K562 (cell line): ENCODE measurements around the gene ADGRB3. TPM values are rescaled to one million over a fixed set of nuclear protein-coding genes. Genes with fewer than 3 reads are reported as not detected.

Source experiments
- ATF4 ChIP-seq: fragments of 450-650 bp; formaldehyde crosslinking; IDR thresholded peaks from 2 replicates; pipeline ENCODE4 v1.4.0; 2022; ENCODE audit warnings: mild to moderate bottlenecking, moderate library complexity
- CBFA2T2 ChIP-seq: fragments of 450-650 bp; conservative IDR thresholded peaks from 2 replicates; pipeline ENCODE4 v1.6.1; 2017; ENCODE audit warnings: mild to moderate bottlenecking
- CBX1 ChIP-seq: sonication (generic); IDR thresholded peaks from 2 replicates; pipeline ENCODE4 v1.6.1; 2016; ENCODE audit warnings: antibody characterized with exemption, low read depth, mild to moderate bottlenecking
- DMBX1 ChIP-seq: fragments of 250-450 bp; sonication (Bioruptor Pico); IDR thresholded peaks from 2 replicates; pipeline ENCODE4 v1.8.0; 2022; ENCODE audit warnings: inconsistent platforms, mild to moderate bottlenecking, moderate library complexity, borderline replicate concordance
- ELK3 ChIP-seq: fragments of 450-650 bp; formaldehyde crosslinking; IDR thresholded peaks from 2 replicates; pipeline ENCODE4 v1.4.0; 2020; ENCODE audit warnings: mild to moderate bottlenecking
- ESRRB ChIP-seq: fragments of 250-450 bp; sonication (Bioruptor Pico); IDR thresholded peaks from 2 replicates; pipeline ENCODE4 v1.5.0; 2020; ENCODE audit warnings: mild to moderate bottlenecking, moderate library complexity, borderline replicate concordance
- ETS2 ChIP-seq: IDR thresholded peaks from 2 replicates; pipeline ENCODE4 v1.6.1; 2016; ENCODE audit warnings: borderline replicate concordance, missing genetic modification characterization, mild to moderate bottlenecking, moderate library complexity, missing compliant biosample characterization; ENCODE audit not compliant: poor library complexity, severe bottlenecking
- ETV1 ChIP-seq: fragments of 450-650 bp; conservative IDR thresholded peaks from 2 replicates; pipeline ENCODE4 v1.6.1; 2016; ENCODE audit warnings: missing genetic modification characterization, control low read depth, low read depth, missing compliant biosample characterization
- HNRNPUL1 ChIP-seq: fragments of 200-400 bp; formaldehyde crosslinking; IDR thresholded peaks from 2 replicates; pipeline ENCODE4 v1.6.1; 2017; ENCODE audit warnings: low read length
- HOMEZ ChIP-seq: fragments of 250-450 bp; sonication (Bioruptor Pico); IDR thresholded peaks from 2 replicates; pipeline ENCODE4 v1.4.0; 2020; ENCODE audit warnings: mild to moderate bottlenecking, moderate library complexity
- MAZ ChIP-seq, 2 experiments: fragments of 450-650 bp in 1 of 2; sonication (generic) in 1 of 2; formaldehyde crosslinking; IDR thresholded peaks in 1 of 2; conservative IDR thresholded peaks in 1 of 2; 2 replicates each; pipeline versions ENCODE4 v1.4.0 to v1.5.0; 2020; ENCODE audit warnings: mild to moderate bottlenecking in 1 of 2, missing genetic modification reagents in 1 of 2
- MTA1 ChIP-seq: fragments of 450-650 bp; IDR thresholded peaks from 2 replicates; pipeline ENCODE4 v1.6.1; 2017; ENCODE audit warnings: borderline replicate concordance
- MXI1 ChIP-seq: IDR thresholded peaks from 2 replicates; pipeline ENCODE4 v1.6.1; 2011; ENCODE audit warnings: low read depth, mild to moderate bottlenecking, improper control_type of control experiment, low read length
- NCOA6 ChIP-seq: fragments of 450-650 bp; IDR thresholded peaks from 2 replicates; pipeline ENCODE4 v1.6.1; 2017; ENCODE audit warnings: mild to moderate bottlenecking
- RB1 ChIP-seq: fragments of 450-650 bp; IDR thresholded peaks from 2 replicates; pipeline ENCODE4 v1.6.1; 2017; ENCODE audit warnings: low read depth, mild to moderate bottlenecking
- RNF2 ChIP-seq: sonication (generic); IDR thresholded peaks from 2 replicates; pipeline ENCODE4 v1.6.1; 2016
- SIN3A ChIP-seq, 2 experiments: fragments of 150-350 bp in 1 of 2; IDR thresholded peaks; 2 replicates each; pipeline ENCODE4 v1.6.1; 2011 to 2016; ENCODE audit warnings: borderline replicate concordance in 2 of 2, low read depth in 2 of 2, low read length in 2 of 2, mild to moderate bottlenecking in 2 of 2, moderate library complexity in 2 of 2; ENCODE audit not compliant: control insufficient read depth in 1 of 2
- SRSF9 ChIP-seq: fragments of 200-400 bp; formaldehyde crosslinking; IDR thresholded peaks from 2 replicates; pipeline ENCODE4 v1.6.1; 2017; ENCODE audit warnings: low read depth, low read length, borderline replicate concordance
- TAF1 ChIP-seq: IDR thresholded peaks from 2 replicates; pipeline ENCODE4 v1.6.1; 2011; ENCODE audit warnings: mild to moderate bottlenecking, low read length, moderate library complexity; ENCODE audit not compliant: insufficient read depth, control insufficient read depth, severe bottlenecking; ENCODE audit errors: extremely low read depth
- ZBTB43 ChIP-seq: sonication (generic); formaldehyde crosslinking; IDR thresholded peaks from 2 replicates; pipeline ENCODE4 v1.8.0; 2023; ENCODE audit warnings: mild to moderate bottlenecking, missing genetic modification reagents
- ZNF212 ChIP-seq: fragments of 450-650 bp; formaldehyde crosslinking; IDR thresholded peaks from 2 replicates; pipeline ENCODE4 v1.4.0; 2020; ENCODE audit warnings: mild to moderate bottlenecking
- ZNF75A ChIP-seq: fragments of 450-650 bp; formaldehyde crosslinking; IDR thresholded peaks from 2 replicates; pipeline ENCODE4 v1.4.0; 2020; ENCODE audit warnings: mild to moderate bottlenecking
- ZNF785 ChIP-seq: fragments of 250-450 bp; sonication (Bioruptor Pico); IDR thresholded peaks from 2 replicates; pipeline ENCODE4 v1.4.0; 2020; ENCODE audit warnings: mild to moderate bottlenecking
- polyA plus RNA-seq, 8 experiments: library from polyadenylated mRNA; depleted of rRNA in 4 of 8; stranded (reverse) in 5 of 8; unstranded in 3 of 8; fragments of >200 nt; fragmentation: Nextera tagmentation in 2 of 8; fragmentation: Illumina TruSeq in 1 of 8; extraction: Ambion mirVana in 2 of 8; extraction: Trizol in 1 of 8; gene quantifications; 2 replicates each; pipeline versions ENCODE4 v1.2.1 to v1.2.3, GENCODE V29; 2011 to 2014; ENCODE audit warnings: inconsistent platforms in 1 of 8, missing spikeins in 1 of 8
- total RNA-seq, 7 experiments: library from RNA; depleted of rRNA in 6 of 7; stranded (reverse); fragments of >200 nt in 6 of 7; fragmentation: Illumina TruSeq in 2 of 7; extraction: Trizol in 2 of 7; gene quantifications; 2 replicates each; pipeline versions ENCODE4 v1.2.1 to v1.2.3, GENCODE V29; 2011 to 2021; ENCODE audit warnings: low replicate concordance in 1 of 7
- TF ChIP-seq, protein P1 (sequence below), 2 experiments: fragments of 450-650 bp in 1 of 2; sonication (generic) in 1 of 2; formaldehyde crosslinking in 1 of 2; IDR thresholded peaks in 1 of 2; conservative IDR thresholded peaks in 1 of 2; 2 replicates each; pipeline versions ENCODE4 v1.6.1 to v1.8.1; 2016 to 2023; ENCODE audit warnings: mild to moderate bottlenecking in 2 of 2, moderate library complexity in 2 of 2, inconsistent platforms in 1 of 2, missing genetic modification reagents in 1 of 2

ADGRB3 gene
- total and polyA plus RNA-seq, 9 of the 15 experiments (the other 6 are each of a cell fraction or from before 2014, with no cell fraction given), result 0.90 to 7.8 (median 2.4) TPM

- no peak for TF ChIP-seq SIN3A (IDR thresholded peaks at IDR 0.05; ENCODE audit: borderline replicate concordance in 2 of 2, control insufficient read depth in 1 of 2, low read depth in 2 of 2, low read length in 2 of 2)
- no peak for TF ChIP-seq TAF1
- no peak for TF ChIP-seq HOMEZ (CRISPR knock-in tag)
- TF ChIP-seq ETV1, result peak; percentile 6; the same call in 1 of the 2 replicates
- no peak for TF ChIP-seq ZNF75A (CRISPR knock-in tag)
- no peak for TF ChIP-seq HNRNPUL1
- peak; percentile 37; the same call in 1 of the 2 replicates for TF ChIP-seq CBFA2T2
- TF ChIP-seq RNF2, result no peak
- TF ChIP-seq, protein P1, sequence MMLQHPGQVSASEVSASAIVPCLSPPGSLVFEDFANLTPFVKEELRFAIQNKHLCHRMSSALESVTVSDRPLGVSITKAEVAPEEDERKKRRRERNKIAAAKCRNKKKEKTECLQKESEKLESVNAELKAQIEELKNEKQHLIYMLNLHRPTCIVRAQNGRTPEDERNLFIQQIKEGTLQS (IDR thresholded peaks at IDR 0.05), result no peak
- TF ChIP-seq, protein P1 (CRISPR knock-in tag; conservative IDR thresholded peaks at IDR 0.05), result no peak
- TF ChIP-seq ZNF785 (CRISPR knock-in tag), result no peak
- TF ChIP-seq MXI1, result no peak
- TF ChIP-seq ZBTB43 (CRISPR knock-in tag), result no peak
- TF ChIP-seq NCOA6, result no peak
- no peak for TF ChIP-seq ATF4
- no peak for TF ChIP-seq SRSF9
- TF ChIP-seq ZNF212 (CRISPR knock-in tag), result no peak
- no peak for TF ChIP-seq RB1
- peak in 1 of 2 experiments; percentile 42; a peak in 1 of 4 replicates for TF ChIP-seq MAZ (CRISPR knock-in tag; conservative IDR thresholded peaks at IDR 0.05 in 1 of 2, IDR thresholded peaks at IDR 0.05 in 1 of 2)
- TF ChIP-seq ESRRB (CRISPR knock-in tag), result no peak
- no peak for TF ChIP-seq ELK3 (CRISPR knock-in tag)
- TF ChIP-seq MTA1, result peak; percentile 61; the same call in 1 of the 2 replicates
- no peak for TF ChIP-seq CBX1
- no peak for TF ChIP-seq DMBX1 (CRISPR knock-in tag)
- TF ChIP-seq ETS2 (tag), result no peak
These were observed 60.8 kb downstream of the ADGRB3 start (continued) for GRCh38 chr6:68695838-68696237.
